Osteoblast (primary cell): ENCODE measurements around the gene AQP6. TPM values are rescaled to one million over a fixed set of nuclear protein-coding genes. Genes with fewer than 3 reads are reported as not detected.

Experiments
- DNase-seq: peaks from one replicate; pipeline ENCODE4 v3.0.0; 2011; ENCODE audit warnings: low spot score, mixed read lengths; ENCODE audit not compliant: insufficient read length; ENCODE audit errors: missing footprints
- H2AFZ ChIP-seq: 2 replicates; pipeline ENCODE4 v1.6.0; 2011; ENCODE audit warnings: mild to moderate bottlenecking, low read length
- H3K27ac ChIP-seq: 2 replicates; pipeline ENCODE4 v1.5.1; 2011; ENCODE audit warnings: mild to moderate bottlenecking, low read depth, low read length, moderate library complexity
- H3K27me3 ChIP-seq: 2 replicates; pipeline ENCODE4 v1.6.0; 2012; ENCODE audit warnings: mild to moderate bottlenecking, control low read depth, inconsistent platforms, low read length, moderate library complexity; ENCODE audit not compliant: insufficient read depth
- H3K36me3 ChIP-seq: 2 replicates; pipeline ENCODE4 v1.5.1; 2011; ENCODE audit warnings: mild to moderate bottlenecking, low read length, control low read depth, moderate library complexity; ENCODE audit not compliant: insufficient read depth
- H3K4me1 ChIP-seq: 2 replicates; pipeline ENCODE4 v1.5.1; 2011; ENCODE audit warnings: mild to moderate bottlenecking, low read length, control low read depth, moderate library complexity; ENCODE audit not compliant: insufficient read depth
- H3K4me2 ChIP-seq: 2 replicates; pipeline ENCODE4 v1.6.0; 2011; ENCODE audit warnings: mild to moderate bottlenecking, low read length; ENCODE audit not compliant: insufficient read depth
- H3K4me3 ChIP-seq: fragments of 200-600 bp; sonication (generic); 3 replicates; pipeline ENCODE4 v1.5.1; 2012; ENCODE audit warnings: mild to moderate bottlenecking, low read length, inconsistent platforms; ENCODE audit not compliant: insufficient read depth
- H3K79me2 ChIP-seq: 2 replicates; pipeline ENCODE4 v1.6.0; 2012; ENCODE audit warnings: mild to moderate bottlenecking, low read length, control low read depth, inconsistent platforms; ENCODE audit not compliant: insufficient read depth
- H3K9me3 ChIP-seq: 2 replicates; pipeline ENCODE4 v1.5.1; 2011; ENCODE audit warnings: low read depth, low read length, control low read depth
- H4K20me1 ChIP-seq: 2 replicates; pipeline ENCODE4 v1.6.0; 2012; ENCODE audit warnings: mild to moderate bottlenecking, low read length, control low read depth; ENCODE audit not compliant: insufficient read depth
- total RNA-seq: library from RNA; depleted of rRNA; stranded (reverse); fragments of >200 nt; gene quantifications from 2 replicates; pipeline ENCODE4 v1.2.3, GENCODE V29; 2012
- TF ChIP-seq, protein P1 (sequence below): IDR thresholded peaks from 2 replicates; pipeline ENCODE4 v1.5.1; 2011; ENCODE audit warnings: mild to moderate bottlenecking, low read depth, low read length, moderate library complexity; ENCODE audit errors: extremely low read depth

AQP6 gene, protein sequence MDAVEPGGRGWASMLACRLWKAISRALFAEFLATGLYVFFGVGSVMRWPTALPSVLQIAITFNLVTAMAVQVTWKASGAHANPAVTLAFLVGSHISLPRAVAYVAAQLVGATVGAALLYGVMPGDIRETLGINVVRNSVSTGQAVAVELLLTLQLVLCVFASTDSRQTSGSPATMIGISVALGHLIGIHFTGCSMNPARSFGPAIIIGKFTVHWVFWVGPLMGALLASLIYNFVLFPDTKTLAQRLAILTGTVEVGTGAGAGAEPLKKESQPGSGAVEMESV
- not detected in 2 replicates for total RNA-seq

- no peaks in the 10 kb centered on the region for H3K36me3 ChIP-seq
- H3K4me2 ChIP-seq: no peak within 1 kb of the TSS
- DNase-seq: peak; percentile 59
- no peak within 1 kb of the TSS for H2AFZ ChIP-seq
- H3K4me1 ChIP-seq: no peaks in the 10 kb centered on the region
- no peak within 1 kb of the TSS for H3K27ac ChIP-seq
- H3K4me3 ChIP-seq: no peak within 1 kb of the TSS
- H3K79me2 ChIP-seq: no peaks in the 10 kb centered on the region
- peaks cover 46% of the 10 kb centered on the region for H3K27me3 ChIP-seq
- H4K20me1 ChIP-seq: no peaks in the 10 kb centered on the region
- TF ChIP-seq, protein P1, sequence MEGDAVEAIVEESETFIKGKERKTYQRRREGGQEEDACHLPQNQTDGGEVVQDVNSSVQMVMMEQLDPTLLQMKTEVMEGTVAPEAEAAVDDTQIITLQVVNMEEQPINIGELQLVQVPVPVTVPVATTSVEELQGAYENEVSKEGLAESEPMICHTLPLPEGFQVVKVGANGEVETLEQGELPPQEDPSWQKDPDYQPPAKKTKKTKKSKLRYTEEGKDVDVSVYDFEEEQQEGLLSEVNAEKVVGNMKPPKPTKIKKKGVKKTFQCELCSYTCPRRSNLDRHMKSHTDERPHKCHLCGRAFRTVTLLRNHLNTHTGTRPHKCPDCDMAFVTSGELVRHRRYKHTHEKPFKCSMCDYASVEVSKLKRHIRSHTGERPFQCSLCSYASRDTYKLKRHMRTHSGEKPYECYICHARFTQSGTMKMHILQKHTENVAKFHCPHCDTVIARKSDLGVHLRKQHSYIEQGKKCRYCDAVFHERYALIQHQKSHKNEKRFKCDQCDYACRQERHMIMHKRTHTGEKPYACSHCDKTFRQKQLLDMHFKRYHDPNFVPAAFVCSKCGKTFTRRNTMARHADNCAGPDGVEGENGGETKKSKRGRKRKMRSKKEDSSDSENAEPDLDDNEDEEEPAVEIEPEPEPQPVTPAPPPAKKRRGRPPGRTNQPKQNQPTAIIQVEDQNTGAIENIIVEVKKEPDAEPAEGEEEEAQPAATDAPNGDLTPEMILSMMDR: no peak
- H3K9me3 ChIP-seq: no peaks in the 10 kb centered on the region
These were observed at the start of gene AQP6 for GRCh38 chr12:49972641-49973360. TSS of gene AQP6 (plus strand) at chr12:49972947. CDS start at chr12:49973174, 227 bp downstream.

GRCh38 chr12:49923035-49923644 is 49.6 kb upstream of the AQP6 start:
- H3K4me2 ChIP-seq: no peak overlapping the region
- TF ChIP-seq, protein P1: no peak
- H3K4me1 ChIP-seq: peaks cover 11% of the 10 kb centered on the region
- no peaks in the 10 kb centered on the region for H3K79me2 ChIP-seq
- H3K4me3 ChIP-seq: no peak overlapping the region
- DNase-seq: peak; percentile 38
- no peaks in the 10 kb centered on the region for H3K9me3 ChIP-seq
- H2AFZ ChIP-seq: no peak overlapping the region
- no peaks in the 10 kb centered on the region for H3K36me3 ChIP-seq
- H3K27me3 ChIP-seq: peaks cover 4% of the 10 kb centered on the region
- H4K20me1 ChIP-seq: no peaks in the 10 kb centered on the region
- H3K27ac ChIP-seq: no peak overlapping the region

- no peak overlapping the region for H2AFZ ChIP-seq
- TF ChIP-seq, protein P1: no peak
- no peak overlapping the region for H3K4me2 ChIP-seq
- H3K27ac ChIP-seq: no peak overlapping the region
- H3K27me3 ChIP-seq: no peaks in the 10 kb centered on the region
- no peak for DNase-seq
- H4K20me1 ChIP-seq: no peaks in the 10 kb centered on the region
- no peak overlapping the region for H3K4me3 ChIP-seq
- no peaks in the 10 kb centered on the region for H3K79me2 ChIP-seq
- H3K4me1 ChIP-seq: peaks cover 11% of the 10 kb centered on the region
- H3K9me3 ChIP-seq: no peaks in the 10 kb centered on the region
- H3K36me3 ChIP-seq: no peaks in the 10 kb centered on the region
These were observed 48.7 kb upstream of the AQP6 start for GRCh38 chr12:49923880-49924556.
